Kidney (tissue), 14 donors: ENCODE data around the gene PEAK3. TPM values are rescaled to one million over a fixed set of nuclear protein-coding genes. Genes with fewer than 3 reads are reported as not detected.

Experiments
- DNase-seq, 5 donors: peaks; one replicate each; pipeline ENCODE4 v3.0.0-alpha.2; 2013 to 2020
- FAIRE-seq: peaks from 2 replicates; lab custom pipeline; 2012; peaks lifted over from hg19 to GRCh38; lab: Jason Lieb, UNC
- H3K27ac ChIP-seq, 2 donors: one replicate each; pipeline ENCODE4 v1.7.0; 2013; ENCODE audit warnings: low read depth in 2 of 2, low read length in 2 of 2, inconsistent platforms in 1 of 2
- H3K27me3 ChIP-seq: one replicate; pipeline ENCODE4 v1.7.1; 2013; ENCODE audit warnings: low read length, inconsistent platforms; ENCODE audit not compliant: control insufficient read depth, insufficient read depth
- H3K36me3 ChIP-seq, 3 donors: one replicate each; pipeline versions ENCODE4 v1.7.0 to v1.7.1; 2013; ENCODE audit warnings: low read length in 3 of 3, control low read depth in 1 of 3, inconsistent platforms in 1 of 3; ENCODE audit not compliant: insufficient read depth in 3 of 3, control insufficient read depth in 2 of 3
- H3K4me1 ChIP-seq, 3 donors: one replicate each; pipeline versions ENCODE4 v1.7.0 to v1.7.1; 2013; ENCODE audit warnings: low read length in 3 of 3, inconsistent platforms in 1 of 3, low read depth in 1 of 3; ENCODE audit not compliant: control insufficient read depth in 2 of 3, insufficient read depth in 2 of 3
- H3K4me3 ChIP-seq, 3 donors: one replicate each; pipeline versions ENCODE4 v1.7.0 to v1.8.1; 2013; ENCODE audit warnings: low read length in 3 of 3, control low read depth in 1 of 3, inconsistent platforms in 1 of 3
- H3K9ac ChIP-seq, 3 donors: one replicate each; pipeline versions ENCODE4 v1.7.0 to v1.7.1; 2013; ENCODE audit warnings: low read length in 3 of 3, control low read depth in 1 of 3, inconsistent platforms in 1 of 3
- H3K9me3 ChIP-seq, 3 donors: one replicate each; pipeline versions ENCODE4 v1.7.0 to v1.7.1; 2013; ENCODE audit warnings: low read length in 3 of 3, control low read depth in 1 of 3, inconsistent platforms in 1 of 3; ENCODE audit not compliant: control insufficient read depth in 2 of 3, insufficient read depth in 1 of 3
- CTCF ChIP-seq: IDR thresholded peaks from 3 replicates; pipeline ENCODE4 v1.5.1; 2012; ENCODE audit warnings: mild to moderate bottlenecking, moderate library complexity, borderline replicate concordance; ENCODE audit not compliant: insufficient read depth; ENCODE audit errors: extremely low read depth
- intact Hi-C: fragments of 100-400 bp; cut with DNase I; formaldehyde crosslinking; loops from one replicate; pipeline ENCODE4 v1.11.1; 2022
- polyA plus RNA-seq: library from polyadenylated mRNA; stranded (reverse); fragments of 350-450 nt; fragmentation: Illumina TruSeq; extraction: RNeasy Lipid Tissue Mini Kit (QIAGEN cat#74804); gene quantifications from one replicate; pipeline ENCODE4 v1.2.3, GENCODE V29; 2014; ENCODE audit warnings: low read depth, low replicate concordance; ENCODE audit not compliant: insufficient read depth
- total RNA-seq: library from RNA; stranded (reverse); fragmentation: NEBNext Ultra II Directional; extraction: Animal tissue kit (Norgen Biotek cat#: 25700); gene quantifications from one replicate; pipeline ENCODE4 v1.2.1, GENCODE V29; 2021
- donor health status: control.
- donor health status: control.
- donor health status: control.
- donor health status: control.
- donor health status: control.
- donor health status: DM: yes; HTN: yes; CAD: no.
- donor health status: Normal renal cell carcinoma (clear cell type).

PEAK3 gene
- total and polyA plus RNA-seq, 2 donors from 2014 or later = 2.1 TPM; not detected in 1

GRCh38 chr19:2232286-2233151, 49.5 kb downstream of the PEAK3 start:
- intact Hi-C loops = no loop called here
- H3K36me3 ChIP-seq = peaks cover 0 to 5% (median 3%) of the 10 kb centered on the region in 3 donors

DNA sequence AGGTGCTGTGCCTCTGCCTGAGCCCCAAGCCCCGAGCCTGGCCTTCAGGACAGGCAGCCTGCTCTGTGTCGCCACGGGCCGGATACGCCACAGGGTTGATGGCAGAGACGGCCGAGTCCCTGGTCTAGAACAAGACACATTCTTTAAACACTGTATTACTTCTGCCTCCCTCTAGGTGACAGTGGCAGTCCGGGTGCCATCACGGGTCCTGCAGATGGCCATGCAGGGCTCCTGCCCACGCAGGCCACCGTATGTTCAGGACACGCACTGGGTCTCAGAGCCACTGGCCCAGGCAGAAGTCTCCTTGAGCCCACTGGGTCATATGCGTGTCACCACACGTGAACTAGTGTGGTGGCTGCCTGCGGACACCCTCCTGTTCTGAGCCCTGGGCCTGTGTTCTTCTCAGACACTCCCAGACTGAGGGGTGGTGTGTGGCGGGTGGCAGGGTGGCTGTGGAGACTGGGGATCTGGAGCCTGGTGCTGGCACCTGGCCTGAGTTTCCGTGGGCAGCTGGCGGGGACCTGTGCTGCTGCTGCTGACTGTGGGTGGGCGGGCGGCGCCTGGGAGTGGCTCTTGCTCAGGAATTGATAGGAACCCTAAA, 50.3 kb downstream of the PEAK3 start:
- no peak for FAIRE-seq
- TF ChIP-seq CTCF = no peak
- no peak overlapping the region for H3K9ac ChIP-seq
- H3K9me3 ChIP-seq = no peaks in the 10 kb centered on the region
- peaks cover 0 to 24% (median 0%) of the 10 kb centered on the region in 3 donors for H3K4me1 ChIP-seq
- DNase-seq = no peak
- H3K27ac ChIP-seq = peak overlapping the region in 1 of 2 donors; percentile 16
- no peaks in the 10 kb centered on the region for H3K27me3 ChIP-seq
- no peak overlapping the region for H3K4me3 ChIP-seq
- intact Hi-C loops = no loop called here
- peaks cover 0 to 5% (median 3%) of the 10 kb centered on the region in 3 donors for H3K36me3 ChIP-seq

More at GRCh38 chr19:2232286-2233151, 49.5 kb downstream of the PEAK3 start:
- FAIRE-seq (no peak), DNase-seq (no peak)
- TF ChIP-seq CTCF = no peak
- Histone ChIP-seq H3K27ac (no peak overlapping the region), H3K4me3 (no peak overlapping the region), H3K4me1 (peaks cover 0 to 27% (median under 1%) of the 10 kb centered on the region in 3 donors), H3K9ac (no peak overlapping the region), H3K27me3 (no peaks in the 10 kb centered on the region), H3K9me3 (no peaks in the 10 kb centered on the region)

GRCh38 chr19:2230807-2231533, 51.0 kb downstream of the PEAK3 start:
- DNase-seq = no peak
- Histone ChIP-seq H3K36me3 (peaks cover 0 to 5% (median 3%) of the 10 kb centered on the region in 3 donors), H3K27ac (no peak overlapping the region), H3K27me3 (no peaks in the 10 kb centered on the region), H3K9me3 (no peaks in the 10 kb centered on the region), H3K9ac (no peak overlapping the region), H3K4me1 (peaks cover 0 to 24% (median 0%) of the 10 kb centered on the region in 3 donors), H3K4me3 (no peak overlapping the region)
- intact Hi-C loops = no loop called here
- TF ChIP-seq CTCF = no peak
- no peak for FAIRE-seq
